ENCODE results near the gene SELENOH.

SELENOH gene

DNA sequence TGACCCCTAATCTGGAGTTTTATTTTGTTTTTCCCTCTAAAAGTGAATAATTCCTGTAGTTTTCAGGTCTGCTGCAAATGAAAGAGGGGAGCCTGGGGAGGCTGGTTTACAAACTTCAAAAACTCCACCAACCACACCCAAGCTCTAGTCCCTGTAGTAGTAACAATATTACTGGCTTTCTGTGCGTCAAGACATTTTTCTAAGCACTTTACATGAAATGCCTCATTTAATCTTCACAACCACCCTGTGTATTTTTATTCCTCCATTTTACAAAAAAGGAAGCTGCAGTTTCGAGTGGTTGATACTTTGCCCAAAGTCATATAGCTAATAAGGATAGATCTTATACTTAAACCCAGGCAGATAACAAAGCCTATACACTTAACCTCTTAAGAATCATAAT lies 43.8 kb downstream of the SELENOH start:
- no peak overlapping the region for H3K4me3 ChIP-seq (ENCODE audit: low read length)
- H3K4me1 ChIP-seq (ENCODE audit: insufficient read depth, low read length), result peaks cover 53% of the 10 kb centered on the region
- no peaks in the 10 kb centered on the region for H3K27me3 ChIP-seq (ENCODE audit: insufficient read depth, low read length)
- no peaks in the 10 kb centered on the region for H3K9me3 ChIP-seq (ENCODE audit: insufficient read depth, low read depth, low read length)
- H3K27ac ChIP-seq (ENCODE audit: low read depth, low read length), result no peak overlapping the region
- no peaks in the 10 kb centered on the region for H3K36me3 ChIP-seq (ENCODE audit: insufficient read depth, low read length)
- WGBS, result 99% methylated on average over 2 of the region's 2 CpGs
- no peak overlapping the region for H3K9ac ChIP-seq (ENCODE audit: low read depth, low read length)

DNA sequence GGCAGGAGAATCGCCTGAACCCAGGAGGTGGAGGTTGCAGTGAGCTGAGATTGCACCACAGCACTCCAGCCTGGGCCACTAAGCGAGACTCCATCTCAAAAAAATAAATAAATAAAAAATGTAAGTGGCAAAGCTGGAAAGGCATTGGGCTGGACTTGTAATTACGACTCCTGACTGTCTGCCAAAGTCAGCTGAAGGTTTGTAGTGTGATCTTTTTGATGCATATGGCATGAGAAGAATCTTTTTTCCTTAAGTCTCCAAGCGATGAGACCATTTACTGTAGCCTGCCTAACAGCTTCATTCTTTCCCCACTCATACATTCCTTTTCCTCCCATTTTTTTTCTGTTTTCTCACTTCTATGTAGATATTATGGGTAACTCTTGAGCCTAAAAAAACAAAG lies 45.1 kb downstream of the SELENOH start:
- H3K9me3 ChIP-seq (ENCODE audit: insufficient read depth, low read depth, low read length), result no peaks in the 10 kb centered on the region
- peaks cover 7% of the 10 kb centered on the region for H3K36me3 ChIP-seq (ENCODE audit: insufficient read depth, low read length)
- H3K4me3 ChIP-seq (ENCODE audit: low read length), result no peak overlapping the region
- peaks cover 45% of the 10 kb centered on the region for H3K4me1 ChIP-seq (ENCODE audit: insufficient read depth, low read length)
- WGBS, result 94% methylated on average over 3 of the region's 4 CpGs
- no peaks in the 10 kb centered on the region for H3K27me3 ChIP-seq (ENCODE audit: insufficient read depth, low read length)
- H3K27ac ChIP-seq (ENCODE audit: low read depth, low read length), result no peak overlapping the region
- no peak overlapping the region for H3K9ac ChIP-seq (ENCODE audit: low read depth, low read length)

DNA sequence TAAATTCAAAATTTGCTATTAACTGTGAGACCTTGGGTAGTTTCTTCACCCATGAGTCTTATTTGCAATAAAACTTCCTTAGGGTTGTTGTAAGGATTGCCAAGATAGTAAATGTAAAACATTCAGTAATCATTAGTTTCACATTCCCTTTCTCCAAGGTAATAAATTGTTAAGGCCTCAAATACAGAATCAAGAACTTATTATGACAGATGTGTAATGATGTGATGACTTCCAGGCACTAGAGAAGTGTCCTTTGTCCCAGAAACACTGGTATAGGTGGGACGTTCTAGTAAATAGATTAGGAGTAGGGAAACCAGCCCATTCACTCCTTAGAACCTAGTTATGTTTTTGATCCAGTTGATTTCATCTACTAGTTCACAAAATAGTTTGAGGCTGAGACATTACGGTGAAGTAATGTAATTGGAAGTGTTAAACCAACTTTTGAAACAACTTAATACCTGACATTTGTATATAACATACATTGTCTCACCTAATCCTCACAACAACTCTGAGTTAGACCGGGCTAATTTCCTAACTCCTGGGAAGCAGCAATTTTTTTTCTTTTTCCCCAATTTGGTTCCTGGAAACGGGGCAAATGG lies 45.8 kb downstream of the SELENOH start:
- H3K4me1 ChIP-seq (ENCODE audit: insufficient read depth, low read length), result peaks cover 39% of the 10 kb centered on the region
- H3K4me3 ChIP-seq (ENCODE audit: low read length), result no peak overlapping the region
- H3K27ac ChIP-seq (ENCODE audit: low read depth, low read length), result 0 out of 2 replicates have a peak overlapping the region, but pooled peaks have one; percentile 14
- peaks cover 14% of the 10 kb centered on the region for H3K36me3 ChIP-seq (ENCODE audit: insufficient read depth, low read length)
- no peaks in the 10 kb centered on the region for H3K9me3 ChIP-seq (ENCODE audit: insufficient read depth, low read depth, low read length)
- no peaks in the 10 kb centered on the region for H3K27me3 ChIP-seq (ENCODE audit: insufficient read depth, low read length)
- no peak overlapping the region for H3K9ac ChIP-seq (ENCODE audit: low read depth, low read length)
- WGBS, result 90% methylated on average over 3 of the region's 4 CpGs

DNA sequence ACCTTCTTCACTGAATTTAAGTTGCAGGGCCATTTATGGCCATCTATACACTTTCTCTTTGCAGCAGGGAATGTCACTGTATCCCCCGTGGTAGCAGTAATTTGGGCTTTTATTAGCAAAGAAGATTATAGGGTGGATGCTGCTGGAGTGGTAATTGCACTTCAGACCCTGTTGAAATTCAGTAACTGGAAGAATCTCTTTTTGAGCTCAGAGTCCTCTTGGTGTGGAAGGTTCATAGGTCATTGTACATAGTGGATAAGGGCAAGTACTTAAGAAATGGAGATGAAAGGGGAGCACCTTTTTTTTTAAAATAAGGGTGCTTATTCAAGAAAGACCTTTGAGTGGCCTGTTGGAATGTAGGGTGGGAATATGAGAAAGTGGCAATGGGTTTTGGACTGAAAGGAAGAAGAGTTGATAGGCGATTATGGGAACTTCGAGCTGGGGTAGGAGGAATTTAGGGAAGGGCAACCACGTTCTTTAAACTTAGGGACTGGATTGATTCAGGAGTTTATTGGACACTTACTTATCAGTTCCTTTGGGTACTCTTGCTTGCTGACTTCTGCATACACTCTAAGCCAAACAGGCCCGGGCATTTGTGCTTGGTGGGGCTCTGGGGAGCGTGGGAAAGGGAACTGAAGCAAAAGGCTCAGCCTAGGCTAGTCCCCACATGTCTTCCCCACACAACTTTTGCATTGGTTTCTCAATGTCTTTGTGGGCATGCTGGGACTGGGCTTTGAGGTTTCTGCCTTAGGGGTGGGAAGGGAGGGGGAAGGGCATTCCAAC lies 46.8 kb downstream of the SELENOH start:
- no peak overlapping the region for H3K4me3 ChIP-seq (ENCODE audit: low read length)
- H3K4me1 ChIP-seq (ENCODE audit: insufficient read depth, low read length), result peaks cover 32% of the 10 kb centered on the region
- H3K9me3 ChIP-seq (ENCODE audit: insufficient read depth, low read depth, low read length), result no peaks in the 10 kb centered on the region
- peak overlapping the region; percentile 53 for H3K27ac ChIP-seq (ENCODE audit: low read depth, low read length)
- WGBS, result 56% methylated on average over 6 of the region's 6 CpGs
- peak overlapping the region; percentile 36; the same call in 1 of the 2 replicates for H3K9ac ChIP-seq (ENCODE audit: low read depth, low read length)
- H3K27me3 ChIP-seq (ENCODE audit: insufficient read depth, low read length), result no peaks in the 10 kb centered on the region
- H3K36me3 ChIP-seq (ENCODE audit: insufficient read depth, low read length), result peaks cover 19% of the 10 kb centered on the region

DNA sequence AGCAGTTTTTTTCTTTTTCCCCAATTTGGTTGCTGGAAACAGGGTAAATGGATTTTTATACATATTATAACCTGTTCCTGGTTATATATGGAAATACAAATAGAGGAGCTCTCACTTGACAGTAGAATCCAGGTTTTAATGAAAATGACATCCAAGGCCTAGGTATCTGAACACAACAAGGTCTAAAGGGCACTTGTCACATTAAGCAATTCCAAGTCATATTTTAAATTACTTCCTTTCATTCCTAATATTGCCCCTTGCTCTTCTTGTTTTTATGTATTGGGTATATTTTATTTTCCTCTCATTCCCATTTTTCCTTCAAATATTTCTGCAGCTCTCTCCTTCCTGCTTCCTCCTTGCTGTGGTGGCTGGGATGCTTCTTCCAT lies 47.4 kb downstream of the SELENOH start:
- Histone ChIP-seq H3K9ac (ENCODE audit: low read depth, low read length) (no peak overlapping the region), H3K27me3 (ENCODE audit: insufficient read depth, low read length) (no peaks in the 10 kb centered on the region), H3K4me1 (ENCODE audit: insufficient read depth, low read length) (peaks cover 32% of the 10 kb centered on the region), H3K4me3 (ENCODE audit: low read length) (no peak overlapping the region), H3K36me3 (ENCODE audit: insufficient read depth, low read length) (peaks cover 25% of the 10 kb centered on the region), H3K27ac (ENCODE audit: low read depth, low read length) (no peak overlapping the region), H3K9me3 (ENCODE audit: insufficient read depth, low read depth, low read length) (no peaks in the 10 kb centered on the region)

DNA sequence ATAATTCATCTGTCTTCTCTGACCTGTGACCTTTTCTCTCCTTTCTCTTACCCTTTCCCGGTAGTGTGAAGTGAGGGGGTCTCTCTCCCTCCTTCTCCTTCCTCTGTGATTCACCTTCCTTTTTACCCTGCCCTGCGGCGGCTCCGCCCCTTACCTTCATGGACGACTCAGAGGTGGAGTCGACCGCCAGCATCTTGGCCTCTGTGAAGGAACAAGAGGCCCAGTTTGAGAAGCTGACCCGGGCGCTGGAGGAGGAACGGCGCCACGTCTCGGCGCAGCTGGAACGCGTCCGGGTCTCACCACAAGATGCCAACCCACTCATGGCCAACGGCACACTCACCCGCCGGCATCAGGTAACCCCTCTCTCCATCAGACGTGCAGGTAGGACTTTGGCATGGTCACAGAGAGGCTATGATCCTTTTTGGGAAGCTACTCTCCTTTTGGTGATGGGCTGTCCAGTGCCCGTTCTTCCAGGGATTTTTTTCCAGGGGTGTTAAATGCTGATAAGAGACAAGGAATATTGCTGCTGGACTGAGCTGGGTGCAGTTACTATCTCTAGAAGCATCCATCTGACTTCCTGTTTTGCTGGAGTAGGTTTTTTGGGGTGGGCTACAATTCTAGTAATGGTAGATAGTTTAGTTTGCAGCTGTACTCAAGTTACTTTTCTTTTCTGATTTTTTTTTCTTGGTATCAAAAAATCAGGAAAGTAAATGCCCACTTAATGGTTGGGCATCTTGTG lies 50.2 kb downstream of the SELENOH start:
- no peak overlapping the region for H3K27ac ChIP-seq (ENCODE audit: low read depth, low read length)
- WGBS, result 90% methylated on average over 21 of the region's 22 CpGs
- no peaks in the 10 kb centered on the region for H3K9me3 ChIP-seq (ENCODE audit: insufficient read depth, low read depth, low read length)
- no peaks in the 10 kb centered on the region for H3K27me3 ChIP-seq (ENCODE audit: insufficient read depth, low read length)
- H3K9ac ChIP-seq (ENCODE audit: low read depth, low read length), result no peak overlapping the region
- H3K4me3 ChIP-seq (ENCODE audit: low read length), result no peak overlapping the region
- H3K36me3 ChIP-seq (ENCODE audit: insufficient read depth, low read length), result peaks cover 50% of the 10 kb centered on the region
- peaks cover 32% of the 10 kb centered on the region for H3K4me1 ChIP-seq (ENCODE audit: insufficient read depth, low read length)

GRCh38 chr11:57792060-57792541 lies 50.8 kb downstream of the SELENOH start:
- Histone ChIP-seq H3K4me1 (ENCODE audit: insufficient read depth, low read length) (peaks cover 29% of the 10 kb centered on the region), H3K36me3 (ENCODE audit: insufficient read depth, low read length) (peaks cover 55% of the 10 kb centered on the region), H3K9ac (ENCODE audit: low read depth, low read length) (no peak overlapping the region), H3K27ac (ENCODE audit: low read depth, low read length) (no peak overlapping the region), H3K9me3 (ENCODE audit: insufficient read depth, low read depth, low read length) (no peaks in the 10 kb centered on the region), H3K4me3 (ENCODE audit: low read length) (no peak overlapping the region), H3K27me3 (ENCODE audit: insufficient read depth, low read length) (no peaks in the 10 kb centered on the region)
- 100% methylated on average over 7 of the region's 7 CpGs for WGBS

DNA sequence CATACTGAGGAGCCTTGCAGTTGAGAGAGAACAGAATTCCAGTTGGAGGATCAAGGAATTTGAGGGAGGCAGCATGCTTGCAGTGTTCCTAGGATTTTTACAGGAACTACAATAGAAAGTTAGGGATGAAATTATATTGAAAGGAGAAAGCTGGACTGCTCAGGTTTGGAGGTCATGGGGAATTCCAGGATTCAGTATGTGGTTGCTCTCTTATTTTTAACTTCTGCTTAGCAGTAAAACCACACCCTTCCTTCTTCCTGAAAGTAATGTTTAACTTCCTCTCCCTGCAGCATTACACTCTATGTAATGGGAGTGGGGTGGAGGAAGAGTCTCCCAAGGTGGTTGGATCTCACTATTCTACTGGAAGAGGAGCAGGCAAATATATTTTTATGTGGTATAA lies 51.6 kb downstream of the SELENOH start:
- Histone ChIP-seq H3K4me1 (ENCODE audit: insufficient read depth, low read length) (peaks cover 21% of the 10 kb centered on the region), H3K36me3 (ENCODE audit: insufficient read depth, low read length) (peaks cover 58% of the 10 kb centered on the region), H3K9ac (ENCODE audit: low read depth, low read length) (no peak overlapping the region), H3K27ac (ENCODE audit: low read depth, low read length) (no peak overlapping the region; the same call in 1 of the 2 replicates), H3K9me3 (ENCODE audit: insufficient read depth, low read depth, low read length) (no peaks in the 10 kb centered on the region), H3K27me3 (ENCODE audit: insufficient read depth, low read length) (no peaks in the 10 kb centered on the region), H3K4me3 (ENCODE audit: low read length) (no peak overlapping the region)
